H7 (cell line): ENCODE results near the gene NLRC3. TPM values are rescaled to one million over a fixed set of nuclear protein-coding genes. Genes with fewer than 3 reads are reported as not detected.
"Not testable (repeated sequence)": the region's sequence is repeated elsewhere in the genome, so short reads cannot be mapped to it uniquely, and the experiment has no call there.

ENCODE experiments used
- DNase-seq: peaks from one replicate; pipeline ENCODE4 v3.0.0; 2012
- H3K27me3 ChIP-seq: 2 replicates; pipeline ENCODE4 v1.6.0; 2011; ENCODE audit warnings: mild to moderate bottlenecking, low read length; ENCODE audit not compliant: control insufficient read depth, insufficient read depth
- H3K36me3 ChIP-seq: replicated peaks from 2 replicates; pipeline ENCODE4 v1.5.1; 2011; ENCODE audit warnings: low read length; ENCODE audit not compliant: control insufficient read depth, insufficient read depth
- H3K4me3 ChIP-seq: 2 replicates; pipeline ENCODE4 v1.5.1; 2011; ENCODE audit warnings: low read depth, mild to moderate bottlenecking, control low read depth, low read length, moderate library complexity; ENCODE audit not compliant: insufficient read depth
- total RNA-seq: library from RNA; depleted of rRNA; stranded (reverse); fragments of >200 nt; shearing (Covaris generic); gene quantifications from 2 replicates; pipeline ENCODE4 v1.2.3, GENCODE V29; 2014

NLRC3 gene
- total RNA-seq, 1 experiment from 2014 or later: 0.03 TPM

GRCh38 chr16:3530371-3530914 lies 46.8 kb downstream of the NLRC3 start:
- H3K36me3 ChIP-seq: peaks cover 3% of the 10 kb centered on the region
- H3K27me3 ChIP-seq: no peaks in the 10 kb centered on the region
- DNase-seq: no peak
- no peak overlapping the region for H3K4me3 ChIP-seq

- H3K36me3 ChIP-seq: peaks cover 3% of the 10 kb centered on the region
- DNase-seq: no peak
- no peaks in the 10 kb centered on the region for H3K27me3 ChIP-seq
- no peak overlapping the region for H3K4me3 ChIP-seq
Measured at GRCh38 chr16:3529175-3529574, 48.0 kb downstream of the NLRC3 start.

- no peak for DNase-seq
- Histone ChIP-seq H3K27me3 (no peaks in the 10 kb centered on the region), H3K36me3 (peaks cover 5% of the 10 kb centered on the region), H3K4me3 (no peak overlapping the region)
Measured at GRCh38 chr16:3528406-3528805, 48.8 kb downstream of the NLRC3 start.

- not testable (repeated sequence) for H3K4me3 ChIP-seq, DNase-seq, H3K36me3 ChIP-seq, H3K27me3 ChIP-seq
Measured at GRCh38 chr16:3527216-3527829, 49.9 kb downstream of the NLRC3 start.

- Histone ChIP-seq H3K36me3 (peaks cover 6% of the 10 kb centered on the region), H3K4me3 (no peak overlapping the region), H3K27me3 (no peaks in the 10 kb centered on the region)
- no peak for DNase-seq
Measured at GRCh38 chr16:3525951-3526350, 51.3 kb downstream of the NLRC3 start.

- Histone ChIP-seq H3K4me3 (no peak overlapping the region), H3K27me3 (no peaks in the 10 kb centered on the region), H3K36me3 (peaks cover 5% of the 10 kb centered on the region)
- no peak for DNase-seq
Measured at GRCh38 chr16:3523281-3523680, 53.9 kb downstream of the NLRC3 start.

GRCh38 chr16:3520841-3521240 lies 56.4 kb downstream of the NLRC3 start:
- Histone ChIP-seq H3K4me3 (no peak overlapping the region), H3K27me3 (no peaks in the 10 kb centered on the region), H3K36me3 (peaks cover 3% of the 10 kb centered on the region)
- peak; percentile 71 for DNase-seq

- no peak for DNase-seq
- H3K36me3 ChIP-seq: peaks cover 3% of the 10 kb centered on the region
- no peaks in the 10 kb centered on the region for H3K27me3 ChIP-seq
Measured at GRCh38 chr16:3520413-3520812, 56.8 kb downstream of the NLRC3 start.

GRCh38 chr16:3519581-3519980 lies 57.6 kb downstream of the NLRC3 start:
- H3K4me3 ChIP-seq: no peak overlapping the region
- peaks cover 3% of the 10 kb centered on the region for H3K36me3 ChIP-seq
- no peaks in the 10 kb centered on the region for H3K27me3 ChIP-seq
- no peak for DNase-seq

More at GRCh38 chr16:3520413-3520812, 56.8 kb downstream of the NLRC3 start:
- H3K4me3 ChIP-seq: no peak overlapping the region

- Histone ChIP-seq H3K27me3 (no peaks in the 10 kb centered on the region), H3K36me3 (peaks cover 3% of the 10 kb centered on the region), H3K4me3 (no peak overlapping the region)
- DNase-seq: no peak
Measured at GRCh38 chr16:3518986-3519348, 58.2 kb downstream of the NLRC3 start.

- Histone ChIP-seq H3K4me3 (no peak overlapping the region), H3K27me3 (no peaks in the 10 kb centered on the region), H3K36me3 (peaks cover 3% of the 10 kb centered on the region)
- no peak for DNase-seq
Measured at GRCh38 chr16:3518292-3518985, 58.8 kb downstream of the NLRC3 start.

- H3K4me3 ChIP-seq: no peak overlapping the region
- no peaks in the 10 kb centered on the region for H3K27me3 ChIP-seq
- no peak for DNase-seq
- H3K36me3 ChIP-seq: peaks cover 3% of the 10 kb centered on the region
Measured at GRCh38 chr16:3515897-3516296, 61.3 kb downstream of the NLRC3 start.

GRCh38 chr16:3514621-3515020 lies 62.6 kb downstream of the NLRC3 start:
- H3K27me3 ChIP-seq: no peaks in the 10 kb centered on the region
- H3K36me3 ChIP-seq: peaks cover 3% of the 10 kb centered on the region
- DNase-seq: no peak
- no peak overlapping the region for H3K4me3 ChIP-seq

- no peak for DNase-seq
- Histone ChIP-seq H3K36me3 (peaks cover 3% of the 10 kb centered on the region), H3K27me3 (no peaks in the 10 kb centered on the region), H3K4me3 (no peak overlapping the region)
Measured at GRCh38 chr16:3513892-3514583, 63.2 kb downstream of the NLRC3 start.
